ENCODE data around the gene HARS1.
A peak's percentile ranks its signal among the peaks of the same experiment; 100 is the strongest.

DNA sequence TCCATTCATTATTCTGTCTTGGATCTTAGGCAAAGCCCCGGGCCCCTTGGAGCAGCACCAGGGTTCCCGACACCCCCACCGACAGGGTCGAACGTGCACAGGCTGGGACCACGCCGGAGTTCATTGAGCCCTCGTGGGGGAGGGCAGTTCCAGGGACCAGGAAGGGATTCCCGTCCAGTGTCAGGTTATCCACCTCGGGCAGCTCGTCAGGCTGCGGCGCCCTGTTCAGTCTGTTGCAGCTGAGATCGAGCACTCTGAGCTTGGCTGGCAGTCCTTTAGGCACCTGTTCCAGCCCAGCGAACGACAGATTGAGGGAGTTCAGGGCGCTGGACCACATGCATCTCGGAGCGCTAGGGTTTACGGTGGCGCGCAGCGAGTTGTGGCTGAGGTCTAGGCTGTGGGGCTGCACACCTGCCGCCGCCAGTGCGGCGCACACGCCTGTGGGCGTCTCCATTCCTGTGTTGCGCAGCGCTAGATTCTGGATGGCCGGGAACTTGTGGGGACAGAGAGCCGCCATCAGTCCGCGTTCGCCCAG lies 59.3 kb downstream of the HARS1 start:
- TF ChIP-seq EZH2 (IDR thresholded peaks at IDR 0.05; ENCODE audit: borderline replicate concordance, control insufficient read depth, low read depth, low read length), result no peak
- TF ChIP-seq, protein P1, sequence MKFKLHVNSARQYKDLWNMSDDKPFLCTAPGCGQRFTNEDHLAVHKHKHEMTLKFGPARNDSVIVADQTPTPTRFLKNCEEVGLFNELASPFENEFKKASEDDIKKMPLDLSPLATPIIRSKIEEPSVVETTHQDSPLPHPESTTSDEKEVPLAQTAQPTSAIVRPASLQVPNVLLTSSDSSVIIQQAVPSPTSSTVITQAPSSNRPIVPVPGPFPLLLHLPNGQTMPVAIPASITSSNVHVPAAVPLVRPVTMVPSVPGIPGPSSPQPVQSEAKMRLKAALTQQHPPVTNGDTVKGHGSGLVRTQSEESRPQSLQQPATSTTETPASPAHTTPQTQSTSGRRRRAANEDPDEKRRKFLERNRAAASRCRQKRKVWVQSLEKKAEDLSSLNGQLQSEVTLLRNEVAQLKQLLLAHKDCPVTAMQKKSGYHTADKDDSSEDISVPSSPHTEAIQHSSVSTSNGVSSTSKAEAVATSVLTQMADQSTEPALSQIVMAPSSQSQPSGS (IDR thresholded peaks at IDR 0.05; ENCODE audit: low read length), result no peak
- TF ChIP-seq, protein P2, sequence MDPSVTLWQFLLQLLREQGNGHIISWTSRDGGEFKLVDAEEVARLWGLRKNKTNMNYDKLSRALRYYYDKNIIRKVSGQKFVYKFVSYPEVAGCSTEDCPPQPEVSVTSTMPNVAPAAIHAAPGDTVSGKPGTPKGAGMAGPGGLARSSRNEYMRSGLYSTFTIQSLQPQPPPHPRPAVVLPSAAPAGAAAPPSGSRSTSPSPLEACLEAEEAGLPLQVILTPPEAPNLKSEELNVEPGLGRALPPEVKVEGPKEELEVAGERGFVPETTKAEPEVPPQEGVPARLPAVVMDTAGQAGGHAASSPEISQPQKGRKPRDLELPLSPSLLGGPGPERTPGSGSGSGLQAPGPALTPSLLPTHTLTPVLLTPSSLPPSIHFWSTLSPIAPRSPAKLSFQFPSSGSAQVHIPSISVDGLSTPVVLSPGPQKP (IDR thresholded peaks at IDR 0.05; ENCODE audit: low read depth, low read length), result no peak
- no peak for TF ChIP-seq EP300 (IDR thresholded peaks at IDR 0.05; ENCODE audit: borderline replicate concordance in 1 of 2, control insufficient read depth in 1 of 2, low read depth in 2 of 2, low read length in 2 of 2)
- TF ChIP-seq TCF12 (IDR thresholded peaks at IDR 0.05; ENCODE audit: low read depth, low read length), result no peak
- TF ChIP-seq, protein P3, sequence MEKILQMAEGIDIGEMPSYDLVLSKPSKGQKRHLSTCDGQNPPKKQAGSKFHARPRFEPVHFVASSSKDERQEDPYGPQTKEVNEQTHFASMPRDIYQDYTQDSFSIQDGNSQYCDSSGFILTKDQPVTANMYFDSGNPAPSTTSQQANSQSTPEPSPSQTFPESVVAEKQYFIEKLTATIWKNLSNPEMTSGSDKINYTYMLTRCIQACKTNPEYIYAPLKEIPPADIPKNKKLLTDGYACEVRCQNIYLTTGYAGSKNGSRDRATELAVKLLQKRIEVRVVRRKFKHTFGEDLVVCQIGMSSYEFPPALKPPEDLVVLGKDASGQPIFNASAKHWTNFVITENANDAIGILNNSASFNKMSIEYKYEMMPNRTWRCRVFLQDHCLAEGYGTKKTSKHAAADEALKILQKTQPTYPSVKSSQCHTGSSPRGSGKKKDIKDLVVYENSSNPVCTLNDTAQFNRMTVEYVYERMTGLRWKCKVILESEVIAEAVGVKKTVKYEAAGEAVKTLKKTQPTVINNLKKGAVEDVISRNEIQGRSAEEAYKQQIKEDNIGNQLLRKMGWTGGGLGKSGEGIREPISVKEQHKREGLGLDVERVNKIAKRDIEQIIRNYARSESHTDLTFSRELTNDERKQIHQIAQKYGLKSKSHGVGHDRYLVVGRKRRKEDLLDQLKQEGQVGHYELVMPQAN (conservative IDR thresholded peaks at IDR 0.05), result no peak
- TF ChIP-seq POLR2A (IDR thresholded peaks at IDR 0.05; ENCODE audit: low read depth, low read length), result no peak
- TF ChIP-seq MAX (IDR thresholded peaks at IDR 0.05; ENCODE audit: low read depth, low read length), result no peak
- TF ChIP-seq FOS (IDR thresholded peaks at IDR 0.05; ENCODE audit: borderline replicate concordance, extremely low read depth, insufficient read length), result no peak
- no peak for TF ChIP-seq RFX5 (IDR thresholded peaks at IDR 0.05; ENCODE audit: low read depth, low read length)
- peak; percentile 24; the same call in 1 of the 2 replicates for TF ChIP-seq YY1 (IDR thresholded peaks at IDR 0.05; ENCODE audit: low read depth, low read length)

All from GM12878 (cell line).